Liver (tissue), 9 donors: ENCODE data around the gene STK33. TPM values are rescaled to one million over a fixed set of nuclear protein-coding genes. Genes with fewer than 3 reads are reported as not detected.

ENCODE experiments used
- DNase-seq: peaks from one replicate; pipeline ENCODE4 v3.0.0-alpha.2; 2017; ENCODE audit warnings: low spot score
- H3K27ac ChIP-seq, 2 donors: one replicate each; pipeline ENCODE4 v1.7.0; 2013; ENCODE audit warnings: inconsistent platforms in 2 of 2, low read length in 2 of 2, control low read depth in 1 of 2, low read depth in 1 of 2, mild to moderate bottlenecking in 1 of 2
- H3K27me3 ChIP-seq, 4 donors: one replicate each; pipeline versions ENCODE4 v1.6.1 to v1.7.0; 2013; ENCODE audit warnings: low read length in 3 of 4, inconsistent platforms in 1 of 4, mild to moderate bottlenecking in 1 of 4, moderate library complexity in 1 of 4; ENCODE audit not compliant: control insufficient read depth in 4 of 4, insufficient read depth in 4 of 4
- H3K36me3 ChIP-seq, 4 donors: one replicate each; pipeline versions ENCODE4 v1.6.1 to v1.7.0; 2013; ENCODE audit warnings: low read length in 3 of 4, mild to moderate bottlenecking in 3 of 4, low read depth in 1 of 4, moderate library complexity in 1 of 4; ENCODE audit not compliant: control insufficient read depth in 4 of 4, insufficient read depth in 3 of 4
- H3K4me1 ChIP-seq, 4 donors: one replicate each; pipeline versions ENCODE4 v1.6.1 to v1.7.0; 2013; ENCODE audit warnings: low read length in 3 of 4, mild to moderate bottlenecking in 3 of 4, moderate library complexity in 1 of 4; ENCODE audit not compliant: control insufficient read depth in 4 of 4, insufficient read depth in 4 of 4
- H3K4me3 ChIP-seq, 3 donors: one replicate each; pipeline versions ENCODE4 v1.6.1 to v1.7.0; 2013; ENCODE audit warnings: low read length in 3 of 3, control low read depth in 1 of 3, low read depth in 1 of 3, mild to moderate bottlenecking in 1 of 3
- H3K9ac ChIP-seq, 2 donors: one replicate each; pipeline ENCODE4 v1.7.0; 2013; ENCODE audit warnings: low read length in 2 of 2, mild to moderate bottlenecking in 2 of 2, moderate library complexity in 2 of 2, control low read depth in 1 of 2, low read depth in 1 of 2
- H3K9me3 ChIP-seq, 4 donors: one replicate each; pipeline versions ENCODE4 v1.6.1 to v1.7.0; 2013; ENCODE audit warnings: low read length in 3 of 4; ENCODE audit not compliant: control insufficient read depth in 4 of 4
- ATF3 ChIP-seq: IDR thresholded peaks from 2 replicates; pipeline ENCODE4 v1.6.1; 2016; ENCODE audit warnings: antibody characterized with exemption
- CTCF ChIP-seq: fragments of 150-350 bp; IDR thresholded peaks from 2 replicates; pipeline ENCODE4 v1.5.1; 2017; ENCODE audit warnings: improper control_type of control experiment, low read depth, low read length; ENCODE audit not compliant: missing input control
- EGR1 ChIP-seq, 2 donors: IDR thresholded peaks; 2 replicates each; pipeline ENCODE4 v1.6.1; 2016 to 2018; ENCODE audit warnings: antibody characterized with exemption in 2 of 2, low read depth in 2 of 2
- FOXA1 ChIP-seq: IDR thresholded peaks from 2 replicates; pipeline ENCODE4 v1.6.1; 2016; ENCODE audit warnings: antibody characterized with exemption
- FOXA2 ChIP-seq: IDR thresholded peaks from 2 replicates; pipeline ENCODE4 v1.6.1; 2016; ENCODE audit warnings: antibody characterized with exemption
- GABPA ChIP-seq, 2 donors: IDR thresholded peaks in 1 of 2; conservative IDR thresholded peaks in 1 of 2; 2 replicates each; pipeline ENCODE4 v1.6.1; 2016; ENCODE audit warnings: antibody characterized with exemption in 2 of 2, mild to moderate bottlenecking in 1 of 2, moderate library complexity in 1 of 2
- HNF4A ChIP-seq, 2 donors: conservative IDR thresholded peaks; 2 replicates each; pipeline ENCODE4 v1.6.1; 2016; ENCODE audit warnings: antibody characterized with exemption in 2 of 2, mild to moderate bottlenecking in 2 of 2
- HNF4G ChIP-seq: IDR thresholded peaks from 2 replicates; pipeline ENCODE4 v1.6.1; 2016; ENCODE audit warnings: antibody characterized with exemption
- JUND ChIP-seq, 2 donors: IDR thresholded peaks; 2 replicates each; pipeline ENCODE4 v1.6.1; 2016; ENCODE audit warnings: antibody characterized with exemption in 2 of 2
- MAX ChIP-seq: IDR thresholded peaks from 2 replicates; pipeline ENCODE4 v1.6.1; 2016; ENCODE audit warnings: antibody characterized with exemption
- NR2F2 ChIP-seq: IDR thresholded peaks from 2 replicates; pipeline ENCODE4 v1.6.1; 2016; ENCODE audit warnings: antibody characterized with exemption
- RAD21 ChIP-seq, 2 donors: IDR thresholded peaks; 2 replicates each; pipeline ENCODE4 v1.6.1; 2016; ENCODE audit warnings: antibody characterized with exemption in 2 of 2, mild to moderate bottlenecking in 2 of 2
- REST ChIP-seq: IDR thresholded peaks from 2 replicates; pipeline ENCODE4 v1.6.1; 2016; ENCODE audit warnings: antibody characterized with exemption, mild to moderate bottlenecking
- RXRA ChIP-seq, 2 donors: IDR thresholded peaks; 2 replicates each; pipeline ENCODE4 v1.6.1; 2017 to 2018; ENCODE audit warnings: antibody characterized with exemption in 2 of 2, mild to moderate bottlenecking in 1 of 2
- SP1 ChIP-seq: IDR thresholded peaks from 2 replicates; pipeline ENCODE4 v1.6.1; 2018; ENCODE audit warnings: antibody characterized with exemption, mild to moderate bottlenecking
- TAF1 ChIP-seq: conservative IDR thresholded peaks from 2 replicates; pipeline ENCODE4 v1.6.1; 2016; ENCODE audit warnings: antibody characterized with exemption, mild to moderate bottlenecking
- YY1 ChIP-seq: IDR thresholded peaks from 2 replicates; pipeline ENCODE4 v1.6.1; 2016; ENCODE audit warnings: antibody characterized with exemption, mild to moderate bottlenecking
- ZBTB33 ChIP-seq: IDR thresholded peaks from 2 replicates; pipeline ENCODE4 v1.6.1; 2016; ENCODE audit warnings: antibody characterized with exemption
- WGBS: extraction: QIAGEN DNeasy Blood & Tissue Kit; methylation state at CpG from one replicate; pipeline ENCODE4 v1.1.7; 2013; 5-methylcytosine and 5-hydroxymethylcytosine counted together
- polyA plus RNA-seq, 2 donors: library from polyadenylated mRNA; stranded (reverse) in 1 of 2; unstranded in 1 of 2; fragments of 200-250 nt in 1 of 2; fragments of >200 nt in 1 of 2; fragmentation: Nextera tagmentation in 1 of 2; extraction: Ambion mirVana in 1 of 2; gene quantifications; one replicate each; pipeline versions ENCODE4 v1.2.1 to v1.2.3, GENCODE V29; 2013 to 2015
- total RNA-seq, 2 donors: library from RNA; depleted of rRNA; stranded (reverse); fragments of >200 nt; gene quantifications; one replicate each; pipeline ENCODE4 v1.2.3, GENCODE V29; 2014
- donor health status: healthy.
- donor health status: healthy.
- donor health status: healthy.
- donor health status: healthy.
- donor health status: healthy.

Gene STK33
- total and polyA plus RNA-seq, 4 donors, result 0.09 to 1.1 (median 0.52) TPM

GRCh38 chr11:8586805-8587204 lies 7.2 kb downstream of the STK33 start:
- Histone ChIP-seq H3K27ac (no peak overlapping the region), H3K9ac (no peak overlapping the region), H3K9me3 (peaks cover 0 to 4% (median 0%) of the 10 kb centered on the region in 4 donors), H3K4me3 (no peak overlapping the region), H3K27me3 (no peaks in the 10 kb centered on the region), H3K4me1 (no peaks in the 10 kb centered on the region), H3K36me3 (no peaks in the 10 kb centered on the region)
- WGBS, result 81% methylated on average over 2 of the region's 2 CpGs
- TF ChIP-seq HNF4G, result no peak
- TF ChIP-seq ZBTB33, result no peak
- no peak for TF ChIP-seq RXRA (IDR thresholded peaks at IDR 0.05)
- TF ChIP-seq FOXA2, result no peak
- TF ChIP-seq REST, result no peak
- TF ChIP-seq CTCF, result no peak
- no peak for TF ChIP-seq YY1
- no peak for TF ChIP-seq NR2F2
- TF ChIP-seq EGR1 (IDR thresholded peaks at IDR 0.05; ENCODE audit: low read depth in 2 of 2), result no peak
- no peak for TF ChIP-seq FOXA1
- TF ChIP-seq JUND (IDR thresholded peaks at IDR 0.05), result no peak
- TF ChIP-seq RAD21 (IDR thresholded peaks at IDR 0.05), result no peak
- TF ChIP-seq HNF4A (conservative IDR thresholded peaks at IDR 0.05), result no peak
- TF ChIP-seq SP1, result no peak
- TF ChIP-seq MAX, result no peak
- TF ChIP-seq ATF3, result no peak
- TF ChIP-seq TAF1, result no peak
- DNase-seq, result no peak

- Histone ChIP-seq H3K36me3 (no peaks in the 10 kb centered on the region), H3K27ac (no peak overlapping the region), H3K4me1 (no peaks in the 10 kb centered on the region), H3K4me3 (no peak overlapping the region), H3K27me3 (no peaks in the 10 kb centered on the region), H3K9ac (no peak overlapping the region), H3K9me3 (peaks cover 0 to 4% (median 0%) of the 10 kb centered on the region in 4 donors)
- 88% methylated on average over 1 of the region's 1 CpG for WGBS
- DNase-seq, result no peak
- TF ChIP-seq TAF1 (no peak), ATF3 (no peak), CTCF (no peak), HNF4G (no peak), GABPA (IDR thresholded peaks at IDR 0.05 in 1 of 2, conservative IDR thresholded peaks at IDR 0.05 in 1 of 2) (no peak), FOXA2 (no peak), RXRA (IDR thresholded peaks at IDR 0.05) (no peak), ZBTB33 (no peak), RAD21 (IDR thresholded peaks at IDR 0.05) (no peak)
Observed at GRCh38 chr11:8586184-8586583, 7.8 kb downstream of the STK33 start.
